Right lobe of liver (tissue), 6 donors: ENCODE data around the gene WEE1. TPM values are rescaled to one million over a fixed set of nuclear protein-coding genes. Genes with fewer than 3 reads are reported as not detected.

Experiments used
- ATAC-seq, 4 donors: fragments of 200-7000 bp; cut with Tn5 transposase; one replicate each; pipeline ENCODE4 v1.9.1; 2020; ENCODE audit warnings: mild to moderate bottlenecking in 4 of 4, moderate library complexity in 4 of 4
- DNase-seq, 3 donors: peaks; one replicate each; pipeline ENCODE4 v3.0.0-alpha.2; 2020
- H3K27ac ChIP-seq, 3 donors: fragments of 200-600 bp; one replicate each; pipeline ENCODE4 v1.8.0; 2022
- H3K27me3 ChIP-seq, 2 donors: fragments of 200-600 bp; one replicate each; pipeline ENCODE4 v1.8.0; 2022
- H3K36me3 ChIP-seq, 4 donors: fragments of 200-600 bp; sonication (generic) in 1 of 4; one replicate each; pipeline versions ENCODE4 v1.5.1 to v1.8.0; 2017 to 2022; ENCODE audit warnings: control low read depth in 1 of 4
- H3K4me1 ChIP-seq, 4 donors: fragments of 200-600 bp; sonication (generic) in 1 of 4; one replicate each; pipeline versions ENCODE4 v1.5.1 to v1.8.0; 2017 to 2022; ENCODE audit warnings: control low read depth in 1 of 4
- H3K4me3 ChIP-seq, 3 donors: fragments of 200-600 bp; one replicate each; pipeline ENCODE4 v1.8.0; 2022
- H3K9me3 ChIP-seq, 4 donors: fragments of 200-600 bp; sonication (generic) in 1 of 4; one replicate each; pipeline versions ENCODE4 v1.5.1 to v1.8.0; 2017 to 2022; ENCODE audit warnings: control low read depth in 1 of 4
- POLR2A ChIP-seq: fragments of 450-650 bp; IDR thresholded peaks from one replicate; pipeline ENCODE4 v1.6.1; 2017; ENCODE audit warnings: antibody characterized with exemption, mild to moderate bottlenecking
- WGBS: methylation state at CpG from one replicate; pipeline ENCODE4 v1.1.6; 2018; ENCODE audit warnings: low coverage, low lambda C conversion rate; ENCODE audit not compliant: insufficient coverage; ENCODE audit errors: missing lambda C conversion rate; 5-methylcytosine and 5-hydroxymethylcytosine counted together
- intact Hi-C, 2 donors: fragments of 100-400 bp; cut with DNase I; formaldehyde crosslinking; loops; one replicate each; pipeline versions ENCODE4 v1.11.2 to v1.14.1; 2022
- total RNA-seq, 6 experiments: library from RNA; depleted of rRNA in 2 of 6; stranded (reverse); fragments of >200 nt in 2 of 6; fragmentation: NEBNext Ultra II Directional in 3 of 6; extraction: Animal tissue kit (Norgen Biotek cat#: 25700) in 3 of 6; gene quantifications; one replicate each; pipeline versions ENCODE4 v1.1.0 to v1.2.4, GENCODE V29; 2016 to 2023
- TF ChIP-seq, protein P1 (sequence below), 4 donors: fragments of 200-600 bp in 3 of 4; fragments of 450-650 bp in 1 of 4; IDR thresholded peaks; one replicate each; pipeline versions ENCODE4 v1.5.1 to v1.8.0; 2016 to 2022; ENCODE audit warnings: antibody characterized with exemption in 4 of 4, mild to moderate bottlenecking in 2 of 4
- donor health status: DM: no; HTN: yes; CAD: no.
- donor health status: DM: no; HTN: no; CAD: no.
- donor health status: DM: no; HTN: no; CAD: no.
- donor health status: DM: no; HTN: yes; CAD: no.
- donor health status: DM: no; HTN: yes; CAD: no.

The WEE1 gene
- total RNA-seq, 6 experiments from 2014 or later: 11.1 to 34.0 (median 19.5) TPM

DNA sequence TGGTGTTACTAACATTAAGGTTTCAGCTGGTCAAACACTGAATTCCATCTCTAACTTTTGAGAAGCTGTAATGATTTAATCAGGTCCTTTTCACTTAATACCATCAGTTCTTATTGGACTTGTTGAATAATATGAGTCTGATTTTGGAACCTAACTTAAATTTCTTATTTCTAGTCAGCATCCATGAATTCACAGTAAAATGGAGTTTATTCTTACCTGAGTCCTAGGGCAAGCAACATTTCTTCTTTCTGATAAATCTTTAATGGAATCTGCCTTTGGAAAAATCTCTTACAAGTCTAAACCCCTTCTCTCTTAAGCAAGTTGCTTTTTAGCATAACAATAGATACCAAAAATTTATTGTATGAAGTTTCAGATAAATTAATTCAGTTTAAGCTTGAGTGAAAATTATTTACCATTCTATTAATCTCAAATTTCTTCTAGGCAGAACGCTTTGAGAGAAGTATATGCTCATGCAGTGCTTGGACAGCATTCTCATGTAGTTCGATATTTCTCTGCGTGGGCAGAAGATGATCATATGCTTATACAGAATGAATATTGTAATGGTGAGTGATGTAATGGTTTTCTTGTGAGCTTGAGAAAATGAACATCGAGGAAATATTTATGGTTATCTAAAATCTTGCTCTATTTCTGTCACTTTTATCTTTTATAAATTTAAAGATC, 3.4 kb downstream of the WEE1 start:
- WGBS: 60% methylated on average over 4 of the region's 4 CpGs
- ATAC-seq: no peak
- intact Hi-C loops: no loop called here

DNA sequence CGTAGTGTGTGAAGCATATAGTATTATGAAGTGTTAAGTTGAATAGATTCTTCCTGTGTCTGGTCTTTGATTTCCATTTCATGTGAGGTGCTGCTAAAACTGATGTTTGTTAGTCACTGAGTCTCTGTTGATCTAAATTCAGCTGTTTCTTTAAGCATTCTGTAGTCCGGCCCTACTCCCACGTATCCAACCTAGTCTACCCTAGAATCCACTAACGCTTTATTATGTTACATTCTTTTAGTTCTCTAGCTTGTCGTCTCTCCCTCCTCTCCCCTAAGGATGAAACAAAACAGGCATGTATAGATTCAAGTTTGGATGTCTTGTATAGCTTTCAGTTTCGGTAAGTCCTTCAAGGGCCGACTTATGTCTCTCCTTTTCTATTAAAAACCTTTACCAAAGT, 4.1 kb downstream of the WEE1 start:
- H3K4me3 ChIP-seq: no peak overlapping the region

More for the DNA sequence above, 3.4 kb downstream of the WEE1 start:
- Histone ChIP-seq H3K27ac (peak overlapping the region in 1 of 3 donors; percentile 25), H3K9me3 (no peaks in the 10 kb centered on the region), H3K4me3 (peak overlapping the region in 2 of 3 donors; percentile 65 to 70), H3K36me3 (peaks cover 0 to 8% (median 1%) of the 10 kb centered on the region in 4 donors), H3K27me3 (no peaks in the 10 kb centered on the region), H3K4me1 (peaks cover 0 to 22% (median 4%) of the 10 kb centered on the region in 4 donors)
- no peak for TF ChIP-seq POLR2A
- TF ChIP-seq, protein P1, sequence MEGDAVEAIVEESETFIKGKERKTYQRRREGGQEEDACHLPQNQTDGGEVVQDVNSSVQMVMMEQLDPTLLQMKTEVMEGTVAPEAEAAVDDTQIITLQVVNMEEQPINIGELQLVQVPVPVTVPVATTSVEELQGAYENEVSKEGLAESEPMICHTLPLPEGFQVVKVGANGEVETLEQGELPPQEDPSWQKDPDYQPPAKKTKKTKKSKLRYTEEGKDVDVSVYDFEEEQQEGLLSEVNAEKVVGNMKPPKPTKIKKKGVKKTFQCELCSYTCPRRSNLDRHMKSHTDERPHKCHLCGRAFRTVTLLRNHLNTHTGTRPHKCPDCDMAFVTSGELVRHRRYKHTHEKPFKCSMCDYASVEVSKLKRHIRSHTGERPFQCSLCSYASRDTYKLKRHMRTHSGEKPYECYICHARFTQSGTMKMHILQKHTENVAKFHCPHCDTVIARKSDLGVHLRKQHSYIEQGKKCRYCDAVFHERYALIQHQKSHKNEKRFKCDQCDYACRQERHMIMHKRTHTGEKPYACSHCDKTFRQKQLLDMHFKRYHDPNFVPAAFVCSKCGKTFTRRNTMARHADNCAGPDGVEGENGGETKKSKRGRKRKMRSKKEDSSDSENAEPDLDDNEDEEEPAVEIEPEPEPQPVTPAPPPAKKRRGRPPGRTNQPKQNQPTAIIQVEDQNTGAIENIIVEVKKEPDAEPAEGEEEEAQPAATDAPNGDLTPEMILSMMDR (IDR thresholded peaks at IDR 0.05): no peak
- no peak for DNase-seq

DNA sequence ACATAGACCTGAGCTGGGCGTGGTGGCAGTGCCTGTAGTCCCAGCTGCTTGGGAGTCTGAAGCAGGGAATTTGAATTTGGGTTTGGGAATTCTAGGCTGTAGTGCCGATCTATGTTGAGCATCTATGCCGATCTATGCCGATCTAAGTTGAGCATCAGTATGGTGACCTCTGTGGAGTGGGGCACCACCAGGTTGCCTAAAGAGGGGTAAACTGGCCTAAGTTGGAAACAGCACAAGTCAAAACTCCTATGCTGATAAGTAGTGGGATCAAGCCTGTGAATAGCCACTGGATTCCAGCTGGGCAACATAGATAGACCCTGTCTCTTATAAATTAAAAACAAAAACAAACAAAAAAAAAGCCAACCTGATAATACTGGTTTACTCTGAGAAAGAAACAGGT, 7.4 kb downstream of the WEE1 start:
- DNase-seq (no peak), ATAC-seq (no peak)
- Histone ChIP-seq H3K27me3 (no peaks in the 10 kb centered on the region), H3K36me3 (peaks cover 0 to 27% (median 13%) of the 10 kb centered on the region in 4 donors), H3K27ac (no peak overlapping the region), H3K4me3 (no peak overlapping the region), H3K9me3 (no peaks in the 10 kb centered on the region), H3K4me1 (peaks cover 0 to 22% (median 4%) of the 10 kb centered on the region in 4 donors)
- TF ChIP-seq POLR2A: no peak
- TF ChIP-seq, protein P1 (IDR thresholded peaks at IDR 0.05): no peak
- intact Hi-C loops: no loop called here
- WGBS: 100% methylated on average over 1 of the region's 4 CpGs

More for the DNA sequence above, 4.1 kb downstream of the WEE1 start:
- H3K27me3 ChIP-seq: no peaks in the 10 kb centered on the region
- ATAC-seq: no peak
- no peak for TF ChIP-seq POLR2A
- TF ChIP-seq, protein P1 (IDR thresholded peaks at IDR 0.05): no peak
- no peak for DNase-seq
- peak overlapping the region in 1 of 3 donors; percentile 27 for H3K27ac ChIP-seq
- no peaks in the 10 kb centered on the region for H3K9me3 ChIP-seq
- peaks cover 0 to 13% (median 3%) of the 10 kb centered on the region in 4 donors for H3K36me3 ChIP-seq
- H3K4me1 ChIP-seq: peaks cover 0 to 22% (median 4%) of the 10 kb centered on the region in 4 donors
- intact Hi-C loops: no loop called here
- WGBS: 77% methylated on average over 7 of the region's 7 CpGs

DNA sequence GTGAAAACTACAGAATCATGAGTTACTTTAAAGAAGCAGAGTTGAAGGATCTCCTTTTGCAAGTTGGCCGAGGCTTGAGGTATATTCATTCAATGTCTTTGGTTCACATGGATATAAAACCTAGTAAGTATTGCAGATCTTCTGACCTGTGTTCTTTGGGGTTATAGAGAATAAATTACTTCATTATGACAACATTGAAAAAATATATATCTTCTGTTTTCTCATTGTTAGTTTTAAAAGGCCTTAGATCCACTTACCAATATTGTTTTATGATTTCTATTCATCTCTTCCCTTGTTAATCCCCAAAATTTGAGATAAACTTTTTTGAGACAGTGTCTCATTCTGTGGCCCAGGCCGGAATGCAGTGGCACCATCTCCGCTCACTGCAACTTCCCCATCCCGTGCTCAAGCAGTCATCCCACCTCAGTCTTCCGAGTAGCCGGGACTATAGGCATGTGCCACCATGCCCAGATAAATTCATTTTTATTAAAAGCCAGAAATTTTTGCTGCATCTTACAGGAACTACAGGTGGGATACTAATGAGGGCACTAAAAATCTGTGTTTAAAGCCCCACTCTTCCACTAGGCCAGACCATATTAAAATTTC, 8.2 kb downstream of the WEE1 start:
- H3K27ac ChIP-seq: no peak overlapping the region
- peaks cover 0 to 33% (median 16%) of the 10 kb centered on the region in 4 donors for H3K36me3 ChIP-seq
- no peak overlapping the region for H3K4me3 ChIP-seq
- DNase-seq (no peak), ATAC-seq (no peak)
- TF ChIP-seq, protein P1 (IDR thresholded peaks at IDR 0.05): no peak
- no peak for TF ChIP-seq POLR2A
- H3K27me3 ChIP-seq: no peaks in the 10 kb centered on the region
- H3K4me1 ChIP-seq: peaks cover 0 to 17% (median under 1%) of the 10 kb centered on the region in 4 donors
- intact Hi-C loops: no loop called here
- H3K9me3 ChIP-seq: no peaks in the 10 kb centered on the region
- WGBS: 100% methylated on average over 3 of the region's 6 CpGs
